ENCODE measurements around the gene KCTD18. TPM values are rescaled to one million over a fixed set of nuclear protein-coding genes. Genes with fewer than 3 reads are reported as not detected.

The KCTD18 gene
- total and polyA plus RNA-seq, 2 of the 8 experiments (the other 6 are each of a cell fraction or from before 2014, with no cell fraction given) = 1.6 to 3.1 TPM

GRCh38 chr2:200533754-200534153 is 23.9 kb upstream of the KCTD18 start:
- Histone ChIP-seq H2AFZ (ENCODE audit: low read length) (no peak overlapping the region), H2BK120ac (replicated peaks; ENCODE audit: low read depth, low read length) (no peak overlapping the region), H3K36me3 (ENCODE audit: control insufficient read depth in 2 of 4, insufficient read depth in 4 of 4, low read length in 3 of 4) (peaks cover 2 to 14% (median 5%) of the 10 kb centered on the region in 4 experiments; a peak in 5 of 8 replicates), H2BK12ac (ENCODE audit: low read depth, low read length) (no peak overlapping the region), H3K56ac (replicated peaks; ENCODE audit: insufficient read length, low read depth, low read length) (no peak overlapping the region), H2AK5ac (ENCODE audit: low read depth, low read length) (no peak overlapping the region), H2BK20ac (ENCODE audit: low read length) (no peak overlapping the region), H3K9ac (replicated peaks in 1 of 4; ENCODE audit: extremely low read depth in 1 of 4, low read depth in 3 of 4, low read length in 3 of 4) (no peak overlapping the region), H3K9me3 (ENCODE audit: insufficient read depth in 2 of 2, low read depth in 1 of 2, low read length in 1 of 2) (no peaks in the 10 kb centered on the region), H2BK15ac (ENCODE audit: low read length) (no peak overlapping the region), H4K91ac (replicated peaks; ENCODE audit: insufficient read length, low read length) (no peak overlapping the region), H3K4me1 (replicated peaks in 1 of 4; ENCODE audit: control insufficient read depth in 3 of 4, insufficient read depth in 4 of 4, low read length in 3 of 4) (no peaks in the 10 kb centered on the region), H4K20me1 (replicated peaks in 1 of 2; ENCODE audit: control insufficient read depth in 1 of 2, insufficient read depth in 2 of 2, low read length in 2 of 2) (no peaks in the 10 kb centered on the region), H3K27ac (ENCODE audit: low read depth, low read length) (no peak overlapping the region), H3K14ac (ENCODE audit: insufficient read length) (no peak overlapping the region), H2BK5ac (ENCODE audit: low read depth, low read length) (no peak overlapping the region), H3K79me1 (ENCODE audit: low read depth, low read length) (no peaks in the 10 kb centered on the region; the same call in 1 of the 2 replicates), H4K5ac (ENCODE audit: insufficient read length, low read depth, low read length) (no peak overlapping the region), H3K18ac (ENCODE audit: extremely low read depth, low read length) (no peak overlapping the region), H3K79me2 (ENCODE audit: control insufficient read depth in 1 of 2, insufficient read depth in 2 of 2, low read length in 2 of 2) (peaks cover 0 to 31% of the 10 kb centered on the region in 2 experiments; a peak in 2 of 4 replicates), H3K4ac (replicated peaks; ENCODE audit: insufficient read length, low read depth, low read length) (no peak overlapping the region), H3K23me2 (ENCODE audit: low read depth, low read length) (0 out of 2 replicates have a peak, but pooled peaks cover 1% of the 10 kb centered on the region), H3K4me3 (ENCODE audit: extremely low read depth in 1 of 4, insufficient read depth in 2 of 4, low read depth in 3 of 4, low read length in 4 of 4) (no peak overlapping the region), H3K4me2 (ENCODE audit: insufficient read depth in 1 of 2, low read depth in 2 of 2, low read length in 2 of 2) (no peak overlapping the region), H4K8ac (ENCODE audit: extremely low read depth, insufficient read depth, low read length) (no peak overlapping the region), H3K23ac (ENCODE audit: insufficient read length) (no peak overlapping the region), H3K27me3 (replicated peaks in 1 of 4; ENCODE audit: control insufficient read depth in 3 of 4, extremely low read depth in 1 of 4, insufficient read depth in 3 of 4, low read length in 3 of 4) (no peaks in the 10 kb centered on the region)
- DNase-seq (ENCODE audit: low read depth in 1 of 2, low spot score in 2 of 2) = no peak
- ChIA-PET CTCF (ENCODE audit: partially characterized antibody) (interaction anchor here (0.9 to 1.7 kb wide), 6 partner anchors 12 to 124 kb away, joined by 3 to 7 read pairs (median 3); partner anchors contain the start of gene AOX1), POLR2A (ENCODE audit: partially characterized antibody) (interaction anchor here (0.7 to 1.2 kb wide), 2 partner anchors 13 to 623 kb away, joined by 3 read pairs; partner anchors contain the start of gene C2orf69)
- no peak for TF ChIP-seq MAFK (IDR thresholded peaks at IDR 0.05; ENCODE audit: low read depth, low read length)
- TF ChIP-seq RBBP5 (IDR thresholded peaks at IDR 0.05; ENCODE audit: borderline replicate concordance, low read depth, low read length) = no peak
- TF ChIP-seq KDM4A (IDR thresholded peaks at IDR 0.05; ENCODE audit: low read depth, low read length, severe bottlenecking) = no peak
- FAIRE-seq = no peak
- WGBS, 2 experiments (ENCODE audit: extremely low coverage in 1 of 2, insufficient coverage in 1 of 2, insufficient read length in 1 of 2, insufficient replicate concordance in 2 of 2, low coverage in 1 of 2, low lambda C conversion rate in 2 of 2, missing lambda C conversion rate in 1 of 2) = 92% methylated on average over 2 of the region's 2 CpGs; no CpG with 5 or more reads in 1 of the 2 experiments
